ENCODE results near the gene IRF1. TPM values are rescaled to one million over a fixed set of nuclear protein-coding genes. Genes with fewer than 3 reads are reported as not detected.
"Not testable (repeated sequence)": the region's sequence is repeated elsewhere in the genome, so short reads cannot be mapped to it uniquely, and the experiment has no call there.

IRF1 gene
- total RNA-seq, 2 donors from 2014 or later: 10.1 to 15.8 TPM

- TF ChIP-seq CTCF (IDR thresholded peaks at IDR 0.05): no peak
These were observed 37.4 kb upstream of the IRF1 start for GRCh38 chr5:132528021-132528420.

GRCh38 chr5:132526974-132527564, 36.5 kb upstream of the IRF1 start:
- TF ChIP-seq CTCF (IDR thresholded peaks at IDR 0.05): peak in 1 of 2 donors; percentile 1
- Histone ChIP-seq H3K9me3 (no peaks in the 10 kb centered on the region), H3K27ac (no peak overlapping the region), H3K4me3 (no peak overlapping the region), H3K4me1 (peaks cover 0 to 6% of the 10 kb centered on the region in 2 donors), H3K27me3 (no peaks in the 10 kb centered on the region), H3K36me3 (no peaks in the 10 kb centered on the region)
- no peak for DNase-seq (ENCODE audit: low spot score)

More at GRCh38 chr5:132528021-132528420, 37.4 kb upstream of the IRF1 start:
- Histone ChIP-seq H3K4me3 (no peak overlapping the region), H3K27ac (no peak overlapping the region), H3K36me3 (no peaks in the 10 kb centered on the region), H3K4me1 (peaks cover 0 to 6% of the 10 kb centered on the region in 2 donors), H3K9me3 (no peaks in the 10 kb centered on the region), H3K27me3 (no peaks in the 10 kb centered on the region)
- DNase-seq (ENCODE audit: low spot score): no peak

GRCh38 chr5:132526290-132526973, 35.9 kb upstream of the IRF1 start:
- H3K9me3 ChIP-seq: peaks cover 0 to 4% of the 10 kb centered on the region in 2 donors
- peak; percentile 68 to 84 for TF ChIP-seq CTCF (IDR thresholded peaks at IDR 0.05)
- DNase-seq (ENCODE audit: low spot score): no peak
- no peak overlapping the region for H3K4me3 ChIP-seq
- H3K27me3 ChIP-seq: no peaks in the 10 kb centered on the region
- H3K36me3 ChIP-seq: no peaks in the 10 kb centered on the region
- H3K27ac ChIP-seq: no peak overlapping the region
- H3K4me1 ChIP-seq: peaks cover 0 to 6% of the 10 kb centered on the region in 2 donors

- H3K27me3 ChIP-seq: no peaks in the 10 kb centered on the region
- H3K4me3 ChIP-seq: no peak overlapping the region
- H3K27ac ChIP-seq: no peak overlapping the region
- no peak for TF ChIP-seq CTCF (IDR thresholded peaks at IDR 0.05)
- H3K9me3 ChIP-seq: peaks cover 0 to 11% of the 10 kb centered on the region in 2 donors
- no peak for DNase-seq (ENCODE audit: low spot score)
- no peaks in the 10 kb centered on the region for H3K36me3 ChIP-seq
- peaks cover 0 to 6% of the 10 kb centered on the region in 2 donors for H3K4me1 ChIP-seq
These were observed 34.7 kb upstream of the IRF1 start for GRCh38 chr5:132525299-132525724.

GRCh38 chr5:132524877-132525276, 34.3 kb upstream of the IRF1 start:
- H3K4me3 ChIP-seq; H3K27me3 ChIP-seq; H3K36me3 ChIP-seq; H3K4me1 ChIP-seq; H3K27ac ChIP-seq; DNase-seq (ENCODE audit: low spot score): not testable (repeated sequence)
- H3K9me3 ChIP-seq: peaks cover 0 to 11% of the 10 kb centered on the region in 2 donors

- H3K4me1 ChIP-seq; DNase-seq (ENCODE audit: low spot score); H3K36me3 ChIP-seq; H3K27me3 ChIP-seq; H3K4me3 ChIP-seq; H3K27ac ChIP-seq: not testable (repeated sequence)
- H3K9me3 ChIP-seq: peaks cover 0 to 11% of the 10 kb centered on the region in 2 donors
These were observed 31.5 kb upstream of the IRF1 start for GRCh38 chr5:132522067-132522466.

- H3K4me3 ChIP-seq; H3K4me1 ChIP-seq; H3K9me3 ChIP-seq; H3K36me3 ChIP-seq; DNase-seq (ENCODE audit: low spot score); H3K27me3 ChIP-seq; H3K27ac ChIP-seq: not testable (repeated sequence)
These were observed 23.2 kb upstream of the IRF1 start for GRCh38 chr5:132513618-132514336.

All from right atrium auricular region (tissue), 2 donors.